ENCODE results near the gene DIAPH2.
A peak's percentile ranks its signal among the peaks of the same experiment; 100 is the strongest.
"Not testable (repeated sequence)": the region's sequence is repeated elsewhere in the genome, so short reads cannot be mapped to it uniquely, and the experiment has no call there.

The DIAPH2 gene

GRCh38 chrX:96684339-96685209 lies at the start of gene DIAPH2:
TSS of gene DIAPH2 (plus strand) at chrX:96684842.
- peak; percentile 76 for DNase-seq (ENCODE audit: low spot score)

- DNase-seq (ENCODE audit: low spot score): no peak
These were observed 34.6 kb upstream of the DIAPH2 start for GRCh38 chrX:96650023-96650422.

- no peak for DNase-seq (ENCODE audit: low spot score)
These were observed 28.6 kb upstream of the DIAPH2 start for GRCh38 chrX:96655947-96656623.

GRCh38 chrX:96682516-96682915 lies 2.1 kb upstream of the DIAPH2 start:
- peak; percentile 4 for DNase-seq (ENCODE audit: low spot score)

- DNase-seq (ENCODE audit: low spot score): no peak
These were observed 674 bp upstream of the DIAPH2 start for GRCh38 chrX:96683997-96684338.

GRCh38 chrX:96685210-96686099 lies 813 bp downstream of the DIAPH2 start:
- DNase-seq (ENCODE audit: low spot score): peak; percentile 63

- no peak for DNase-seq (ENCODE audit: low spot score)
These were observed 3.1 kb downstream of the DIAPH2 start for GRCh38 chrX:96687776-96688175.

GRCh38 chrX:96688789-96689188 lies 4.1 kb downstream of the DIAPH2 start:
- no peak for DNase-seq (ENCODE audit: low spot score)

- DNase-seq (ENCODE audit: low spot score): no peak
These were observed 5.3 kb downstream of the DIAPH2 start for GRCh38 chrX:96689991-96690390.

- DNase-seq (ENCODE audit: low spot score): no peak
These were observed 7.8 kb downstream of the DIAPH2 start for GRCh38 chrX:96692454-96692853.

- no peak for DNase-seq (ENCODE audit: low spot score)
These were observed 8.2 kb downstream of the DIAPH2 start for GRCh38 chrX:96692890-96693289.

GRCh38 chrX:96693407-96693806 lies 8.8 kb downstream of the DIAPH2 start:
- no peak for DNase-seq (ENCODE audit: low spot score)

GRCh38 chrX:96696462-96696861 lies 11.8 kb downstream of the DIAPH2 start:
- DNase-seq (ENCODE audit: low spot score): no peak

- no peak for DNase-seq (ENCODE audit: low spot score)
These were observed 16.0 kb downstream of the DIAPH2 start for GRCh38 chrX:96700625-96701024.

GRCh38 chrX:96703379-96703778 lies 18.7 kb downstream of the DIAPH2 start:
- DNase-seq (ENCODE audit: low spot score): no peak

GRCh38 chrX:96703816-96704215 lies 19.2 kb downstream of the DIAPH2 start:
- DNase-seq (ENCODE audit: low spot score): no peak

GRCh38 chrX:96704629-96705028 lies 20.0 kb downstream of the DIAPH2 start:
- DNase-seq (ENCODE audit: low spot score): no peak

- no peak for DNase-seq (ENCODE audit: low spot score)
These were observed 21.3 kb downstream of the DIAPH2 start for GRCh38 chrX:96705905-96706304.

- DNase-seq (ENCODE audit: low spot score): no peak
These were observed 23.2 kb downstream of the DIAPH2 start for GRCh38 chrX:96707804-96708203.

- no peak for DNase-seq (ENCODE audit: low spot score)
These were observed 25.4 kb downstream of the DIAPH2 start for GRCh38 chrX:96710031-96710430.

GRCh38 chrX:96713303-96713702 lies 28.7 kb downstream of the DIAPH2 start:
- DNase-seq (ENCODE audit: low spot score): no peak

- DNase-seq (ENCODE audit: low spot score): not testable (repeated sequence)
These were observed 29.8 kb downstream of the DIAPH2 start for GRCh38 chrX:96714393-96714792.

GRCh38 chrX:96715481-96715880 lies 30.8 kb downstream of the DIAPH2 start:
- DNase-seq (ENCODE audit: low spot score): no peak
